HCT116 (cell line): ENCODE results near the gene ARID5B. TPM values are rescaled to one million over a fixed set of nuclear protein-coding genes. Genes with fewer than 3 reads are reported as not detected.

Source experiments
- ATAC-seq: fragments of 200-7000 bp; cut with Tn5 transposase; 2 replicates; pipeline ENCODE4 v1.9.1; 2020; ENCODE audit warnings: mild to moderate bottlenecking, moderate library complexity
- BruUV-seq: library from RNA; stranded (reverse); fragments of 400-500 nt; replicated peaks from 2 replicates; lab custom pipeline; 2021; lab: Mats Ljungman, UMichigan
- CTCF ChIA-PET: fragments of 300-600 bp; sonication (Branson Sonifier 250); formaldehyde crosslinking; loops from one replicate; lab custom pipeline; 2021; ENCODE audit warnings: antibody characterized with exemption; lab: Charles Lee
- POLR2A ChIA-PET: fragments of 300-600, 350-600 bp; sonication (Branson Sonifier 250); formaldehyde crosslinking; loops from one replicate; lab custom pipeline; 2021; ENCODE audit warnings: antibody characterized with exemption; lab: Charles Lee
- RAD21 ChIA-PET, 2 experiments: fragments of 300-600 bp; sonication (Branson Sonifier 250); formaldehyde crosslinking; loops; one replicate each; lab custom pipeline; 2023; ENCODE audit warnings: low total read pairs in 2 of 2; ENCODE audit not compliant: uncharacterized antibody in 2 of 2, unreplicated experiment in 2 of 2, low non-redundant PET in 1 of 2; lab: Charles Lee
- DNase-seq: peaks from one replicate; pipeline ENCODE4 v3.0.0-alpha.2; 2010; ENCODE audit warnings: low read depth, low spot score
- H2AFZ ChIP-seq: fragments of 200-600 bp; shearing (Covaris generic), sonication (generic); 2 replicates; pipeline ENCODE4 v1.6.1; 2017; ENCODE audit warnings: low read depth, mixed run types, mixed read lengths, antibody characterized with exemption, low read length; ENCODE audit not compliant: poor library complexity, severe bottlenecking
- H3K27ac ChIP-seq: 2 replicates; pipeline ENCODE4 v1.5.1; 2012; ENCODE audit warnings: low read depth, low read length
- H3K27me3 ChIP-seq: fragments of 200-600 bp; sonication (generic); 2 replicates; pipeline ENCODE4 v1.6.1; 2016; ENCODE audit warnings: mixed run types, low read length, mixed read lengths; ENCODE audit not compliant: insufficient read depth
- H3K36me3 ChIP-seq, 2 experiments: fragments of 200-500 bp in 1 of 2; fragments of 200-600 bp in 1 of 2; sonication (Bioruptor generic) in 1 of 2; sonication (generic) in 1 of 2; 2 replicates each; pipeline versions ENCODE4 v1.5.1 to v1.6.1; 2014 to 2016; ENCODE audit warnings: low read length in 2 of 2, inconsistent platforms in 1 of 2, mixed read lengths in 1 of 2, mixed run types in 1 of 2; ENCODE audit not compliant: insufficient read depth in 2 of 2, control insufficient read depth in 1 of 2
- H3K4me1 ChIP-seq, 2 experiments: fragments of 200-600 bp in 1 of 2; sonication (generic) in 1 of 2; 2 replicates each; pipeline versions ENCODE4 v1.5.1 to v1.6.1; 2012 to 2017; ENCODE audit warnings: low read length in 2 of 2, inconsistent platforms in 1 of 2, mild to moderate bottlenecking in 1 of 2, mixed read lengths in 1 of 2, mixed run types in 1 of 2, moderate library complexity in 1 of 2; ENCODE audit not compliant: insufficient read depth in 2 of 2, control insufficient read depth in 1 of 2
- H3K4me2 ChIP-seq: fragments of 200-600 bp; sonication (generic); 2 replicates; pipeline ENCODE4 v1.6.1; 2017; ENCODE audit warnings: mixed run types, low read length, mixed read lengths
- H3K4me3 ChIP-seq, 2 experiments: fragments of 200-600 bp in 1 of 2; sonication (generic) in 1 of 2; replicated peaks in 1 of 2; 2 replicates each; pipeline ENCODE4 v1.5.1; 2011 to 2016; ENCODE audit warnings: low read length in 2 of 2, control low read depth in 1 of 2, low read depth in 1 of 2, mild to moderate bottlenecking in 1 of 2, mixed read lengths in 1 of 2, mixed run types in 1 of 2
- H3K79me2 ChIP-seq: fragments of 200-600 bp; sonication (generic); 2 replicates; pipeline ENCODE4 v1.6.1; 2017; ENCODE audit warnings: mild to moderate bottlenecking, mixed run types, low read length, moderate library complexity, mixed read lengths; ENCODE audit not compliant: insufficient read depth
- H3K9ac ChIP-seq: fragments of 200-600 bp; sonication (generic); 2 replicates; pipeline ENCODE4 v1.6.1; 2016; ENCODE audit warnings: low read length, mixed read lengths
- H3K9me2 ChIP-seq: fragments of 200-600 bp; sonication (generic), shearing (Covaris generic); 2 replicates; pipeline ENCODE4 v1.6.1; 2017; ENCODE audit warnings: mixed run types, mild to moderate bottlenecking, moderate library complexity; ENCODE audit not compliant: insufficient read depth
- H3K9me3 ChIP-seq, 2 experiments: fragments of 200-500 bp in 1 of 2; fragments of 200-600 bp in 1 of 2; sonication (Bioruptor generic) in 1 of 2; sonication (generic) in 1 of 2; 2 replicates each; pipeline ENCODE4 v1.6.1; 2014 to 2017; ENCODE audit warnings: low read length in 2 of 2, mixed read lengths in 2 of 2, inconsistent platforms in 1 of 2, low read depth in 1 of 2, mild to moderate bottlenecking in 1 of 2, mixed run types in 1 of 2, moderate library complexity in 1 of 2; ENCODE audit not compliant: control insufficient read depth in 1 of 2, insufficient read depth in 1 of 2
- H4K20me1 ChIP-seq: fragments of 200-600 bp; sonication (generic), shearing (Covaris generic); 2 replicates; pipeline ENCODE4 v1.6.1; 2017; ENCODE audit warnings: mixed run types, mild to moderate bottlenecking, moderate library complexity; ENCODE audit not compliant: insufficient read depth
- ATF3 ChIP-seq: IDR thresholded peaks from 2 replicates; pipeline ENCODE4 v1.6.1; 2012
- CEBPB ChIP-seq: IDR thresholded peaks from 2 replicates; pipeline ENCODE4 v1.6.1; 2012; ENCODE audit warnings: low read depth
- ELF1 ChIP-seq: IDR thresholded peaks from 2 replicates; pipeline ENCODE4 v1.6.1; 2012; ENCODE audit warnings: low read depth, borderline replicate concordance
- EZH2 ChIP-seq: fragments of 200-600 bp; sonication (generic); IDR thresholded peaks from 2 replicates; pipeline ENCODE4 v1.6.1; 2017; ENCODE audit warnings: antibody characterized with exemption, mixed run types
- RAD21 ChIP-seq: IDR thresholded peaks from 2 replicates; pipeline ENCODE4 v1.6.1; 2012; ENCODE audit warnings: low read depth, mild to moderate bottlenecking
- REST ChIP-seq: IDR thresholded peaks from 2 replicates; pipeline ENCODE4 v1.6.1; 2012; ENCODE audit warnings: low read depth
- ZBTB33 ChIP-seq: IDR thresholded peaks from 2 replicates; pipeline ENCODE4 v1.6.1; 2011; ENCODE audit warnings: mild to moderate bottlenecking, low read length, moderate library complexity; ENCODE audit not compliant: insufficient replicate concordance; ENCODE audit errors: extremely low read depth
- ZNF274 ChIP-seq: fragments of 200-500 bp; sonication (Bioruptor generic); IDR thresholded peaks from 2 replicates; pipeline ENCODE4 v1.6.1; 2014; ENCODE audit warnings: mild to moderate bottlenecking, low read depth, low read length, inconsistent platforms
- intact Hi-C: fragments of 100-400 bp; cut with micrococcal nuclease; formaldehyde crosslinking; loops from 2 replicates; pipeline ENCODE4 v1.10.0; 2022
- total RNA-seq: library from RNA; stranded (reverse); gene quantifications from one replicate; pipeline ENCODE4 v1.2.1, GENCODE V29; 2021; ENCODE audit not compliant: unreplicated experiment

The ARID5B gene
- total RNA-seq, 1 experiment from 2014 or later: 4.7 TPM

GRCh38 chr10:61918989-61919388 lies 17.5 kb downstream of the ARID5B start:
- H3K4me3 ChIP-seq: no peak overlapping the region
- H3K9me3 ChIP-seq: no peaks in the 10 kb centered on the region
- no peaks in the 10 kb centered on the region for H3K79me2 ChIP-seq
- intact Hi-C loops: no loop called here
- H3K9me2 ChIP-seq: no peaks in the 10 kb centered on the region
- DNase-seq (no peak), ATAC-seq (no peak)
- no peak overlapping the region for H3K9ac ChIP-seq
- no peaks in the 10 kb centered on the region for H4K20me1 ChIP-seq
- no peak overlapping the region for H3K4me2 ChIP-seq
- POLR2A ChIA-PET: no interaction called here
- H2AFZ ChIP-seq: no peak overlapping the region
- BruUV-seq: no TSS peak
- H3K36me3 ChIP-seq: no peaks in the 10 kb centered on the region
- no peaks in the 10 kb centered on the region for H3K27me3 ChIP-seq
- no peaks in the 10 kb centered on the region for H3K4me1 ChIP-seq
- H3K27ac ChIP-seq: no peak overlapping the region
- TF ChIP-seq ZNF274 (no peak), ATF3 (no peak), CEBPB (peak; percentile 45; the same call in 1 of the 2 replicates)
- CTCF ChIA-PET: no interaction called here
- RAD21 ChIA-PET: no interaction called here

GRCh38 chr10:61919646-61920215 lies 18.2 kb downstream of the ARID5B start:
- no peaks in the 10 kb centered on the region for H4K20me1 ChIP-seq
- intact Hi-C loops: no loop called here
- no peak overlapping the region for H3K9ac ChIP-seq
- DNase-seq (no peak), ATAC-seq (no peak)
- H3K9me2 ChIP-seq: no peaks in the 10 kb centered on the region
- no peak overlapping the region for H3K27ac ChIP-seq
- ChIA-PET RAD21 (no interaction called here), POLR2A (no interaction called here), CTCF (no interaction called here)
- no peaks in the 10 kb centered on the region for H3K79me2 ChIP-seq
- no peak overlapping the region for H3K4me2 ChIP-seq
- no peak overlapping the region for H2AFZ ChIP-seq
- no TSS peak for BruUV-seq
- no peaks in the 10 kb centered on the region for H3K4me1 ChIP-seq
- no peaks in the 10 kb centered on the region for H3K36me3 ChIP-seq
- no peak for TF ChIP-seq ZNF274
- no peak for TF ChIP-seq ZBTB33
- no peak for TF ChIP-seq REST
- no peak for TF ChIP-seq RAD21
- TF ChIP-seq EZH2: no peak
- no peak for TF ChIP-seq ELF1
- no peaks in the 10 kb centered on the region for H3K9me3 ChIP-seq
- no peaks in the 10 kb centered on the region for H3K27me3 ChIP-seq
- no peak overlapping the region for H3K4me3 ChIP-seq
